ENCODE data around the gene GHDC.
"Not testable (repeated sequence)": the region's sequence is repeated elsewhere in the genome, so short reads cannot be mapped to it uniquely, and the experiment has no call there.

The GHDC gene

GRCh38 chr17:42210046-42210445 lies 15.8 kb upstream of the GHDC start:
- Histone ChIP-seq H4K20me1 (ENCODE audit: insufficient read depth, low read length) (no peaks in the 10 kb centered on the region), H3K4me1 (ENCODE audit: low read length) (no peaks in the 10 kb centered on the region), H2AFZ (ENCODE audit: low read depth, low read length) (no peak overlapping the region), H3K9me3 (ENCODE audit: insufficient read depth, low read length) (no peaks in the 10 kb centered on the region), H3K4me3 (ENCODE audit: low read length) (no peak overlapping the region), H3K27me3 (ENCODE audit: low read depth, low read length) (no peaks in the 10 kb centered on the region), H3K36me3 (replicated peaks; ENCODE audit: low read depth, low read length) (peaks cover 52% of the 10 kb centered on the region), H3K9ac (ENCODE audit: low read length) (no peak overlapping the region), H3K27ac (ENCODE audit: low read length) (no peak overlapping the region), H3K79me2 (ENCODE audit: low read length) (no peaks in the 10 kb centered on the region), H3K4me2 (ENCODE audit: low read length) (no peak overlapping the region)
- TF ChIP-seq CTCF (IDR thresholded peaks at IDR 0.05; ENCODE audit: low read depth, low read length) = no peak
- TF ChIP-seq EZH2phosphoT487 (IDR thresholded peaks at IDR 0.05; ENCODE audit: low read depth) = no peak

- not testable (repeated sequence) for H3K27me3 ChIP-seq (ENCODE audit: low read depth, low read length); H3K9ac ChIP-seq (ENCODE audit: low read length); H2AFZ ChIP-seq (ENCODE audit: low read depth, low read length); H3K4me2 ChIP-seq (ENCODE audit: low read length); H3K4me1 ChIP-seq (ENCODE audit: low read length); H4K20me1 ChIP-seq (ENCODE audit: insufficient read depth, low read length); H3K79me2 ChIP-seq (ENCODE audit: low read length); H3K4me3 ChIP-seq (ENCODE audit: low read length); H3K27ac ChIP-seq (ENCODE audit: low read length); H3K9me3 ChIP-seq (ENCODE audit: insufficient read depth, low read length)
- peaks cover 54% of the 10 kb centered on the region for H3K36me3 ChIP-seq (replicated peaks; ENCODE audit: low read depth, low read length)
Observed at GRCh38 chr17:42206153-42206612, 11.9 kb upstream of the GHDC start.

- Histone ChIP-seq H4K20me1 (ENCODE audit: insufficient read depth, low read length) (no peaks in the 10 kb centered on the region), H3K4me1 (ENCODE audit: low read length) (peaks cover 17% of the 10 kb centered on the region), H2AFZ (ENCODE audit: low read depth, low read length) (no peak overlapping the region), H3K4me3 (ENCODE audit: low read length) (no peak overlapping the region), H3K27ac (ENCODE audit: low read length) (no peak overlapping the region), H3K9ac (ENCODE audit: low read length) (no peak overlapping the region), H3K36me3 (replicated peaks; ENCODE audit: low read depth, low read length) (peaks cover 44% of the 10 kb centered on the region), H3K27me3 (ENCODE audit: low read depth, low read length) (no peaks in the 10 kb centered on the region), H3K9me3 (ENCODE audit: insufficient read depth, low read length) (no peaks in the 10 kb centered on the region), H3K79me2 (ENCODE audit: low read length) (no peaks in the 10 kb centered on the region), H3K4me2 (ENCODE audit: low read length) (no peak overlapping the region)
- no peak for TF ChIP-seq EZH2phosphoT487 (IDR thresholded peaks at IDR 0.05; ENCODE audit: low read depth)
- no peak for TF ChIP-seq CTCF (IDR thresholded peaks at IDR 0.05; ENCODE audit: low read depth, low read length)
Observed at GRCh38 chr17:42203354-42203753, 9.1 kb upstream of the GHDC start.

GRCh38 chr17:42202696-42203095 lies 8.4 kb upstream of the GHDC start:
- no peaks in the 10 kb centered on the region for H3K27me3 ChIP-seq (ENCODE audit: low read depth, low read length)
- TF ChIP-seq EZH2phosphoT487 (IDR thresholded peaks at IDR 0.05; ENCODE audit: low read depth) (no peak), CTCF (IDR thresholded peaks at IDR 0.05; ENCODE audit: low read depth, low read length) (no peak)
- no peak overlapping the region for H3K4me3 ChIP-seq (ENCODE audit: low read length)
- no peak overlapping the region for H3K9ac ChIP-seq (ENCODE audit: low read length)
- H3K9me3 ChIP-seq (ENCODE audit: insufficient read depth, low read length) = no peaks in the 10 kb centered on the region
- no peak overlapping the region for H2AFZ ChIP-seq (ENCODE audit: low read depth, low read length)
- no peak overlapping the region for H3K4me2 ChIP-seq (ENCODE audit: low read length)
- no peaks in the 10 kb centered on the region for H3K79me2 ChIP-seq (ENCODE audit: low read length)
- H3K36me3 ChIP-seq (replicated peaks; ENCODE audit: low read depth, low read length) = peaks cover 46% of the 10 kb centered on the region
- peaks cover 18% of the 10 kb centered on the region for H3K4me1 ChIP-seq (ENCODE audit: low read length)
- no peak overlapping the region for H3K27ac ChIP-seq (ENCODE audit: low read length)
- H4K20me1 ChIP-seq (ENCODE audit: insufficient read depth, low read length) = no peaks in the 10 kb centered on the region

GRCh38 chr17:42202159-42202558 lies 7.9 kb upstream of the GHDC start:
- Histone ChIP-seq H4K20me1 (ENCODE audit: insufficient read depth, low read length) (no peaks in the 10 kb centered on the region), H3K9me3 (ENCODE audit: insufficient read depth, low read length) (no peaks in the 10 kb centered on the region), H3K27me3 (ENCODE audit: low read depth, low read length) (no peaks in the 10 kb centered on the region), H3K9ac (ENCODE audit: low read length) (no peak overlapping the region), H3K79me2 (ENCODE audit: low read length) (no peaks in the 10 kb centered on the region), H3K4me1 (ENCODE audit: low read length) (peaks cover 18% of the 10 kb centered on the region), H3K36me3 (replicated peaks; ENCODE audit: low read depth, low read length) (peaks cover 41% of the 10 kb centered on the region), H3K27ac (ENCODE audit: low read length) (no peak overlapping the region), H3K4me3 (ENCODE audit: low read length) (no peak overlapping the region), H3K4me2 (ENCODE audit: low read length) (no peak overlapping the region), H2AFZ (ENCODE audit: low read depth, low read length) (no peak overlapping the region)
- TF ChIP-seq EZH2phosphoT487 (IDR thresholded peaks at IDR 0.05; ENCODE audit: low read depth) (no peak), CTCF (IDR thresholded peaks at IDR 0.05; ENCODE audit: low read depth, low read length) (no peak)
